Esophagus squamous epithelium (tissue), 5 donors: ENCODE results near the gene PBX3. TPM values are rescaled to one million over a fixed set of nuclear protein-coding genes. Genes with fewer than 3 reads are reported as not detected.
A peak's percentile ranks its signal among the peaks of the same experiment; 100 is the strongest.

Source experiments
- DNase-seq: peaks from one replicate; lab custom pipeline; 2025; lab: John Stamatoyannopoulos, UW
- H3K27ac ChIP-seq, 4 donors: fragments of 200-600 bp; sonication (generic); one replicate each; pipeline ENCODE4 v1.5.1; 2016 to 2019; ENCODE audit warnings: mild to moderate bottlenecking in 1 of 4
- H3K27me3 ChIP-seq, 4 donors: fragments of 200-600 bp; sonication (generic); 1 replicate in 3 of 4; 2 replicates in 1 of 4; pipeline versions ENCODE4 v1.5.1 to v1.6.0; 2017 to 2021; ENCODE audit warnings: antibody characterized with exemption in 1 of 4
- H3K36me3 ChIP-seq, 3 donors: fragments of 200-600 bp; sonication (generic); one replicate each; pipeline ENCODE4 v1.5.1; 2016 to 2019
- H3K4me1 ChIP-seq, 3 donors: fragments of 200-600 bp; sonication (generic); one replicate each; pipeline ENCODE4 v1.5.1; 2017 to 2019
- H3K4me3 ChIP-seq, 4 donors: fragments of 200-600 bp; sonication (generic); 1 replicate in 3 of 4; 2 replicates in 1 of 4; pipeline ENCODE4 v1.5.1; 2016 to 2019; ENCODE audit warnings: mild to moderate bottlenecking in 2 of 4, moderate library complexity in 1 of 4
- H3K9me3 ChIP-seq, 3 donors: fragments of 200-600 bp; sonication (generic); one replicate each; pipeline ENCODE4 v1.5.1; 2016 to 2019
- CTCF ChIP-seq, 6 experiments: fragments of 450-650 bp in 4 of 6; fragments of 200-600 bp in 2 of 6; sonication (generic) in 2 of 6; IDR thresholded peaks; one replicate each; pipeline ENCODE4 v1.5.1; 2016 to 2019; ENCODE audit warnings: antibody characterized with exemption in 6 of 6, mild to moderate bottlenecking in 4 of 6, moderate library complexity in 4 of 6
- POLR2A ChIP-seq, 4 donors: fragments of 450-650 bp; IDR thresholded peaks; one replicate each; pipeline ENCODE4 v1.6.1; 2017; ENCODE audit warnings: antibody characterized with exemption in 4 of 4, mild to moderate bottlenecking in 4 of 4, moderate library complexity in 3 of 4
- WGBS, 2 donors: methylation state at CpG; one replicate each; pipeline ENCODE4 v1.1.5; 2018; 5-methylcytosine and 5-hydroxymethylcytosine counted together
- intact Hi-C: fragments of 100-400 bp; cut with DNase I; formaldehyde crosslinking; loops from one replicate; pipeline ENCODE4 v1.15.0; 2022
- total RNA-seq, 4 donors: library from RNA; depleted of rRNA; stranded (reverse); fragments of >200 nt; gene quantifications; one replicate each; pipeline ENCODE4 v1.1.0, GENCODE V29; 2016
- donor health status: DM: yes; HTN: yes; CAD: no.

PBX3 gene
- total RNA-seq, 4 donors from 2014 or later: 10.2 to 27.1 (median 12.7) TPM

GRCh38 chr9:125867751-125868415, 120.7 kb downstream of the PBX3 start:
- no peak for TF ChIP-seq CTCF (IDR thresholded peaks at IDR 0.05)
- no peak for TF ChIP-seq POLR2A (IDR thresholded peaks at IDR 0.05)
- H3K4me1 ChIP-seq: no peaks in the 10 kb centered on the region
- H3K27me3 ChIP-seq: no peaks in the 10 kb centered on the region
- intact Hi-C loops: no loop called here
- no peak overlapping the region for H3K4me3 ChIP-seq
- WGBS, 2 donors: 68 to 79% methylated on average over 3 of the region's 3 CpGs
- no peak overlapping the region for H3K27ac ChIP-seq
- H3K9me3 ChIP-seq: no peaks in the 10 kb centered on the region
- DNase-seq: no peak
- H3K36me3 ChIP-seq: no peaks in the 10 kb centered on the region

GRCh38 chr9:125878164-125878631, 131.0 kb downstream of the PBX3 start:
- WGBS, 2 donors: 66 to 84% methylated on average over 3 of the region's 3 CpGs
- intact Hi-C loops: no loop called here
- H3K27ac ChIP-seq: peak overlapping the region in 1 of 4 donors; percentile 55
- no peak overlapping the region for H3K4me3 ChIP-seq
- TF ChIP-seq CTCF (IDR thresholded peaks at IDR 0.05) (no peak), POLR2A (IDR thresholded peaks at IDR 0.05) (no peak)
- H3K4me1 ChIP-seq: no peaks in the 10 kb centered on the region
- no peaks in the 10 kb centered on the region for H3K27me3 ChIP-seq
- no peaks in the 10 kb centered on the region for H3K36me3 ChIP-seq
- DNase-seq: no peak
- H3K9me3 ChIP-seq: no peaks in the 10 kb centered on the region

GRCh38 chr9:125881042-125881441, 133.9 kb downstream of the PBX3 start:
- Histone ChIP-seq H3K4me3 (no peak overlapping the region), H3K27me3 (no peaks in the 10 kb centered on the region), H3K9me3 (no peaks in the 10 kb centered on the region), H3K27ac (no peak overlapping the region), H3K4me1 (no peaks in the 10 kb centered on the region), H3K36me3 (no peaks in the 10 kb centered on the region)
- intact Hi-C loops: no loop called here
- DNase-seq: no peak
- TF ChIP-seq CTCF (IDR thresholded peaks at IDR 0.05): no peak
- TF ChIP-seq POLR2A (IDR thresholded peaks at IDR 0.05): no peak

GRCh38 chr9:125883565-125884217, 136.5 kb downstream of the PBX3 start:
- Histone ChIP-seq H3K4me3 (no peak overlapping the region), H3K36me3 (no peaks in the 10 kb centered on the region), H3K27me3 (no peaks in the 10 kb centered on the region), H3K4me1 (peaks cover 0 to 7% (median 0%) of the 10 kb centered on the region in 3 donors), H3K9me3 (no peaks in the 10 kb centered on the region), H3K27ac (peak overlapping the region in 1 of 4 donors; percentile 24)
- whole genome bisulfite sequencing, 2 donors: 83 to 90% methylated on average over 6 of the region's 6 CpGs
- TF ChIP-seq CTCF (IDR thresholded peaks at IDR 0.05) (no peak), POLR2A (IDR thresholded peaks at IDR 0.05) (no peak)
- DNase-seq: no peak
- intact Hi-C loops: no loop called here

- intact Hi-C loops: no loop called here
- no peaks in the 10 kb centered on the region for H3K27me3 ChIP-seq
- H3K27ac ChIP-seq: peak overlapping the region in 1 of 4 donors; percentile 24
- no peak for DNase-seq
- no peaks in the 10 kb centered on the region for H3K36me3 ChIP-seq
- H3K4me1 ChIP-seq: peaks cover 0 to 12% (median 5%) of the 10 kb centered on the region in 3 donors
- TF ChIP-seq POLR2A (IDR thresholded peaks at IDR 0.05): no peak
- no peak for TF ChIP-seq CTCF (IDR thresholded peaks at IDR 0.05)
- H3K9me3 ChIP-seq: no peaks in the 10 kb centered on the region
- no peak overlapping the region for H3K4me3 ChIP-seq
Observed at GRCh38 chr9:125884218-125884595, 137.0 kb downstream of the PBX3 start.
